ENCODE results near the gene WDR44.

DNA sequence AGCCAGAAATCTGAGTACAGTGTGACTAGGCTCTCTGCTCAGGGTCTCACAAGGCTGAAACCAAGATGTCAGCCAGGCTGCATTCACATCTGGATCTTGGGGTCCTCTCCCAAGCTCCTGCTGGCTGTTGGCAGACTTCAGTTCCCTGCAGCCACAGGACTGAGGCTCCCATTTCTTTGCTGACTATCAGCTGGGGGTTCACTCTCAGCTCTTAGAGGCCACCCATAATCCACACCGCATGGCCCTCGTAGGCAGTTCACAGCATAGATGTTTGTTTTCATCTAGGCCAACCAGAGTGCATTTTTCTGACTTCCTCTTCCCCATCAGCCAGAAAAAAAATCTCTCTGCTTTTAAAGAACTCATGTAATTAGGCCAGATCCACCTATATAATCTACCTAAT, 8.2 kb upstream of the WDR44 start:
- TF ChIP-seq, protein P1, sequence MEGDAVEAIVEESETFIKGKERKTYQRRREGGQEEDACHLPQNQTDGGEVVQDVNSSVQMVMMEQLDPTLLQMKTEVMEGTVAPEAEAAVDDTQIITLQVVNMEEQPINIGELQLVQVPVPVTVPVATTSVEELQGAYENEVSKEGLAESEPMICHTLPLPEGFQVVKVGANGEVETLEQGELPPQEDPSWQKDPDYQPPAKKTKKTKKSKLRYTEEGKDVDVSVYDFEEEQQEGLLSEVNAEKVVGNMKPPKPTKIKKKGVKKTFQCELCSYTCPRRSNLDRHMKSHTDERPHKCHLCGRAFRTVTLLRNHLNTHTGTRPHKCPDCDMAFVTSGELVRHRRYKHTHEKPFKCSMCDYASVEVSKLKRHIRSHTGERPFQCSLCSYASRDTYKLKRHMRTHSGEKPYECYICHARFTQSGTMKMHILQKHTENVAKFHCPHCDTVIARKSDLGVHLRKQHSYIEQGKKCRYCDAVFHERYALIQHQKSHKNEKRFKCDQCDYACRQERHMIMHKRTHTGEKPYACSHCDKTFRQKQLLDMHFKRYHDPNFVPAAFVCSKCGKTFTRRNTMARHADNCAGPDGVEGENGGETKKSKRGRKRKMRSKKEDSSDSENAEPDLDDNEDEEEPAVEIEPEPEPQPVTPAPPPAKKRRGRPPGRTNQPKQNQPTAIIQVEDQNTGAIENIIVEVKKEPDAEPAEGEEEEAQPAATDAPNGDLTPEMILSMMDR (IDR thresholded peaks at IDR 0.05): no peak
- no peak for TF ChIP-seq POLR2A (IDR thresholded peaks at IDR 0.05)

Measured in esophagus squamous epithelium (tissue), 4 donors.